ENCODE measurements around the gene PNLDC1.
A peak's percentile ranks its signal among the peaks of the same experiment; 100 is the strongest.

Gene PNLDC1

DNA sequence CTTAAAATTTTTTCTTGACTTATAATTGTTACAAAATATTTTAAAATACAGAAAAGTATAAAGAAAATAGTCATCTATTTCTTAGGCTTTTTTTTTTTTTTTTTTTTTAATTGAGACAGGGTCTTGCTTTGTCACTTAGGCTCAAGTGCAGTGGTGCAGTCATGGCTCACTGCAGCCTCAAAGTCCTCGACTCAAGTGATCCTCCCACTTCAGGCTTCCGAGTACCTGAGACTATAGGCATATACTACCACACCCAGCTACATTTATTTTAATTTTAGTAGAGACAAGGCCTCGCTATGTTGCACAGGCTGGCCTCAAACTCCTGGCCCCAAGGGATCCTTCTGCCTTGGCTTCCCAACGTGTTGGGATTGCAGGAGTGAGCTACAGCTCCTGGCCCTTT is 43.6 kb upstream of the PNLDC1 start:
- in situ Hi-C loops (cut with HindIII; ENCODE audit: low sequenced_read_pairs), result no loop called here
- no peak for TF ChIP-seq CTCF (IDR thresholded peaks at IDR 0.05; ENCODE audit: low read depth, low read length, missing control alignments)
- H3K4me3 ChIP-seq (ENCODE audit: low read depth, low read length), result no peak overlapping the region
- no peak for DNase-seq (ENCODE audit: low read depth)

GRCh38 chr6:159758031-159759001 is 41.8 kb upstream of the PNLDC1 start:
- peak; percentile 6 for DNase-seq (ENCODE audit: low read depth)
- peak; percentile 35 for TF ChIP-seq CTCF (IDR thresholded peaks at IDR 0.05; ENCODE audit: low read depth, low read length, missing control alignments)
- no peak overlapping the region for H3K4me3 ChIP-seq (ENCODE audit: low read depth, low read length)
- in situ Hi-C loops (cut with HindIII; ENCODE audit: low sequenced_read_pairs), result no loop called here

GRCh38 chr6:159759645-159760044 is 40.4 kb upstream of the PNLDC1 start:
- TF ChIP-seq CTCF (IDR thresholded peaks at IDR 0.05; ENCODE audit: low read depth, low read length, missing control alignments), result no peak
- in situ Hi-C loops (cut with HindIII; ENCODE audit: low sequenced_read_pairs), result no loop called here

DNA sequence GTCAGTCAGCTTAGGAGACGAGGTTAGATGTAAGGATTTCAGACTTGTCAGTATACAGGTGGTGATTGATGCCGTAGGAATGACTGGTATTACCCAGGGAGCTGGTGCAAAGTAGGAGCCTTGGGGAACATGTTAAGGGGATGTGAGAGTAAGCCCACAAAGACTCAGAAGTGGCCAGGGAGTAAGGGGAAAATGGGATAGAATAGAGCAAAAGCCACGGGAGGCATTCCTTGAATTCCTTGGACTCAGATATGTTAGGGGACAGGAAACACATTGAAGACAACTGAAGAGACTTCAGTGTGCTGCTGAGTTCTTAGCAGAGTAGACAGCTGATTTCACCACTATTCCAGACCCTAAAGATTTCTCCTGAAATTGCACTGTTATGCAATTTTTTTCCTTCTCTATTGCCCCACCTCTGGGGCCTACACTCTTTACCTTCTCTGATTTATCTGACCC is 39.4 kb upstream of the PNLDC1 start:
- DNase-seq (ENCODE audit: low read depth), result peak; percentile 64
- in situ Hi-C loops (cut with HindIII; ENCODE audit: low sequenced_read_pairs), result no loop called here
- peak overlapping the region; percentile 76 for H3K4me3 ChIP-seq (ENCODE audit: low read depth, low read length)
- TF ChIP-seq CTCF (IDR thresholded peaks at IDR 0.05; ENCODE audit: low read depth, low read length, missing control alignments), result no peak

More at GRCh38 chr6:159759645-159760044, 40.4 kb upstream of the PNLDC1 start:
- no peak for DNase-seq (ENCODE audit: low read depth)
- no peak overlapping the region for H3K4me3 ChIP-seq (ENCODE audit: low read depth, low read length)

- in situ Hi-C loops (cut with HindIII; ENCODE audit: low sequenced_read_pairs), result no loop called here
- DNase-seq (ENCODE audit: low read depth), result no peak
- TF ChIP-seq CTCF (IDR thresholded peaks at IDR 0.05; ENCODE audit: low read depth, low read length, missing control alignments), result no peak
- peak overlapping the region; percentile 76 for H3K4me3 ChIP-seq (ENCODE audit: low read depth, low read length)
Measured at GRCh38 chr6:159761129-159761872, 38.8 kb upstream of the PNLDC1 start.

DNA sequence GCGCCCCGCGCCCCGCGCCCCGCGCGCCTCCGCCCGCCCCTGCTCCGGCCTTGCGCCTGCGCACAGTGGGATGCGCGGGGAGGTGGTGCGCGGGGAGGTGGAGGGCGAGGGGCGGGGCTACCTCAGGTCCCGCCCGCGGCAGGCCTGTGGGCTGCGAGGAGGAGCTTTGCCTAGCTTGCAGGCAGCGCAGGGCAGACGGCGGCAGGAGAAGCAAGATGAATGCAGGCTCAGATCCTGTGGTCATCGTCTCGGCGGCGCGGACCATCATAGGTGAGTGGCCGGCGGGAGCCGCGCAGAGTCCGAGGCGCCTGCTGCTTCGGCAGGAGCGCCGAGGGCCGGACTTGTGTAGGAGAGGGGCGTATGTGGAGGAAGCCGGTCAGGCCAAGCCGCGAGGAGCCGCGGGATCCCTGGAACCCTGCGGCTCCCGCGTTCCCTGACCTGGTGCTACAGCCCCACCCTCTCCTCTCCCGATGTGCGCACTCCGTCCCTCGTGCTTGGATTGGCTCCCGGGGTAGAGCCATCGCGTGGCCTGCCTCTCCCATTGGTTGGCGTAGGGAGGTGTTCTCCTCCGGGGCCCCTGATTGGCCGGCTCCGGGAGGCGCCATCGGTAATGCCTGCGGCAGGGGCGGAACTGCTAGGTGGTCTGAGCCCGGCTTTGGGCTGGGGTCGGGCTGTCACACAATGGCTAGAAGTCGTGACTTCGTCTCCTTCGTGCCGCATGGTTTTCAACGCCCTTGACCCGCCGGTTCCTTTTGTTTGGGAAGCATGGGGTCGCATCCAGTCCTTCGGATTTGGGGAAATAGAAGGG is 38.0 kb upstream of the PNLDC1 start, which contains the start of gene ACAT2:
Gene ACAT2, plus strand, starts transcription at position 173 of the 808 bp plus-strand sequence. Its CDS starts 43 bp downstream, at position 216.
- no peak for TF ChIP-seq CTCF (IDR thresholded peaks at IDR 0.05; ENCODE audit: low read depth, low read length, missing control alignments)
- in situ Hi-C loops (cut with HindIII; ENCODE audit: low sequenced_read_pairs), result no loop called here
- peak within 1 kb of the TSS; percentile 76 for H3K4me3 ChIP-seq (ENCODE audit: low read depth, low read length)
- DNase-seq (ENCODE audit: low read depth), result peak; percentile 88

Data from astrocyte of the cerebellum (primary cell).